SIG-M5 treated with dmso at 0.1 percent for 504 hours (cell line): ENCODE results near the gene VPREB3.

Source experiments
- DNase-seq: peaks from one replicate; lab custom pipeline; 2025; ENCODE audit not compliant: unreplicated experiment; lab: John Stamatoyannopoulos, UW

The VPREB3 gene

GRCh38 chr22:23744485-23744884 is 9.7 kb downstream of the VPREB3 start:
- no peak for DNase-seq

GRCh38 chr22:23744001-23744400 is 10.2 kb downstream of the VPREB3 start:
- DNase-seq: no peak

- no peak for DNase-seq
Measured at GRCh38 chr22:23743303-23743705, 10.9 kb downstream of the VPREB3 start.

- no peak for DNase-seq
Measured at GRCh38 chr22:23742505-23743264, 11.5 kb downstream of the VPREB3 start.

GRCh38 chr22:23737696-23738095 is 16.5 kb downstream of the VPREB3 start:
- no peak for DNase-seq

- DNase-seq: peak; percentile 33
Measured at GRCh38 chr22:23728108-23728507, 26.1 kb downstream of the VPREB3 start.

GRCh38 chr22:23722724-23723123 is 31.5 kb downstream of the VPREB3 start:
- DNase-seq: no peak

GRCh38 chr22:23722160-23722559 is 32.1 kb downstream of the VPREB3 start:
- DNase-seq: no peak

- DNase-seq: no peak
Measured at GRCh38 chr22:23720855-23721254, 33.4 kb downstream of the VPREB3 start.

- no peak for DNase-seq
Measured at GRCh38 chr22:23718371-23719165, 35.7 kb downstream of the VPREB3 start.

- peak; percentile 71 for DNase-seq
Measured at GRCh38 chr22:23716811-23717801, 37.1 kb downstream of the VPREB3 start.

- DNase-seq: no peak
Measured at GRCh38 chr22:23715806-23716375, 38.3 kb downstream of the VPREB3 start.

- no peak for DNase-seq
Measured at GRCh38 chr22:23714596-23715578, 39.3 kb downstream of the VPREB3 start.

- no peak for DNase-seq
Measured at GRCh38 chr22:23713696-23714595, 40.3 kb downstream of the VPREB3 start.

- DNase-seq: no peak
Measured at GRCh38 chr22:23712256-23712655, 42.0 kb downstream of the VPREB3 start.

GRCh38 chr22:23709107-23709506 is 45.1 kb downstream of the VPREB3 start:
- DNase-seq: no peak

- DNase-seq: no peak
Measured at GRCh38 chr22:23708270-23708669, 46.0 kb downstream of the VPREB3 start.

GRCh38 chr22:23705358-23705757 is 48.9 kb downstream of the VPREB3 start:
- no peak for DNase-seq

GRCh38 chr22:23704829-23705228 is 49.4 kb downstream of the VPREB3 start:
- DNase-seq: no peak
